NCI-H2227 (cell line): ENCODE measurements around the gene HORMAD2.

ENCODE experiments used
- DNase-seq: peaks from one replicate; lab custom pipeline; 2025; ENCODE audit not compliant: unreplicated experiment; lab: John Stamatoyannopoulos, UW

The HORMAD2 gene

GRCh38 chr22:30079952-30080533, at the start of gene HORMAD2:
Gene HORMAD2 (plus strand): TSS chr22:30080464. CDS start chr22:30093953, 13,489 bp downstream.
- DNase-seq: no peak

- DNase-seq: no peak
Measured at GRCh38 chr22:30031328-30031727, 48.9 kb upstream of the HORMAD2 start.

GRCh38 chr22:30031764-30032455, 48.4 kb upstream of the HORMAD2 start:
- no peak for DNase-seq

GRCh38 chr22:30033137-30033536, 47.1 kb upstream of the HORMAD2 start:
- DNase-seq: no peak

GRCh38 chr22:30033901-30034300, 46.4 kb upstream of the HORMAD2 start:
- DNase-seq: no peak

GRCh38 chr22:30036656-30037055, 43.6 kb upstream of the HORMAD2 start:
- DNase-seq: no peak

GRCh38 chr22:30038219-30038618, 42.0 kb upstream of the HORMAD2 start:
- DNase-seq: no peak

GRCh38 chr22:30040499-30041260, 39.6 kb upstream of the HORMAD2 start:
- DNase-seq: no peak

- DNase-seq: no peak
Measured at GRCh38 chr22:30041475-30041874, 38.8 kb upstream of the HORMAD2 start.

GRCh38 chr22:30041881-30042280, 38.4 kb upstream of the HORMAD2 start:
- no peak for DNase-seq

GRCh38 chr22:30043161-30043560, 37.1 kb upstream of the HORMAD2 start:
- no peak for DNase-seq

GRCh38 chr22:30044369-30044768, 35.9 kb upstream of the HORMAD2 start:
- no peak for DNase-seq

- no peak for DNase-seq
Measured at GRCh38 chr22:30044881-30045493, 35.3 kb upstream of the HORMAD2 start.

GRCh38 chr22:30045494-30045887, 34.8 kb upstream of the HORMAD2 start:
- DNase-seq: no peak

- DNase-seq: no peak
Measured at GRCh38 chr22:30045901-30046715, 34.2 kb upstream of the HORMAD2 start.

- DNase-seq: no peak
Measured at GRCh38 chr22:30046716-30047363, 33.4 kb upstream of the HORMAD2 start.

- no peak for DNase-seq
Measured at GRCh38 chr22:30047364-30047738, 32.9 kb upstream of the HORMAD2 start.

- peak; percentile 70 for DNase-seq
Measured at GRCh38 chr22:30048681-30049080, 31.6 kb upstream of the HORMAD2 start.

- DNase-seq: no peak
Measured at GRCh38 chr22:30054067-30054763, 26.0 kb upstream of the HORMAD2 start.

GRCh38 chr22:30054764-30055069, 25.5 kb upstream of the HORMAD2 start:
- no peak for DNase-seq
